Choroid plexus epithelial cell (primary cell): ENCODE data around the gene DGKI.
A peak's percentile ranks its signal among the peaks of the same experiment; 100 is the strongest.
"Not testable (repeated sequence)": the region's sequence is repeated elsewhere in the genome, so short reads cannot be mapped to it uniquely, and the experiment has no call there.

Experiments used
- DNase-seq: peaks from one replicate; pipeline ENCODE4 v3.0.0-alpha.2; 2010; ENCODE audit warnings: low read depth
- H3K4me3 ChIP-seq: 2 replicates; pipeline ENCODE4 v1.5.1; 2011; ENCODE audit warnings: low read depth, mild to moderate bottlenecking, control low read depth, low read length, moderate library complexity
- CTCF ChIP-seq: conservative IDR thresholded peaks from 2 replicates; pipeline ENCODE4 v1.5.1; 2011; ENCODE audit warnings: low read depth, mild to moderate bottlenecking, control low read depth, inconsistent platforms, low read length, moderate library complexity

Gene DGKI

GRCh38 chr7:137727413-137727812 lies 119.4 kb downstream of the DGKI start:
- no peak for TF ChIP-seq CTCF
- no peak for DNase-seq
- no peak overlapping the region for H3K4me3 ChIP-seq

GRCh38 chr7:137718355-137718754 lies 128.4 kb downstream of the DGKI start:
- H3K4me3 ChIP-seq, result no peak overlapping the region
- no peak for TF ChIP-seq CTCF
- no peak for DNase-seq

GRCh38 chr7:137717811-137718271 lies 128.9 kb downstream of the DGKI start:
- no peak for TF ChIP-seq CTCF
- no peak overlapping the region for H3K4me3 ChIP-seq
- peak; percentile 83 for DNase-seq

GRCh38 chr7:137717045-137717444 lies 129.7 kb downstream of the DGKI start:
- no peak for DNase-seq
- no peak for TF ChIP-seq CTCF

GRCh38 chr7:137716061-137716460 lies 130.7 kb downstream of the DGKI start:
- no peak overlapping the region for H3K4me3 ChIP-seq
- no peak for DNase-seq
- TF ChIP-seq CTCF, result no peak

More at GRCh38 chr7:137717045-137717444, 129.7 kb downstream of the DGKI start:
- H3K4me3 ChIP-seq, result no peak overlapping the region

- peak; percentile 13 for DNase-seq
- TF ChIP-seq CTCF, result no peak
- H3K4me3 ChIP-seq, result no peak overlapping the region
Observed at GRCh38 chr7:137715533-137715932, 131.2 kb downstream of the DGKI start.

- peak; percentile 13 for DNase-seq
- TF ChIP-seq CTCF, result no peak
- no peak overlapping the region for H3K4me3 ChIP-seq
Observed at GRCh38 chr7:137715121-137715520, 131.7 kb downstream of the DGKI start.

- H3K4me3 ChIP-seq, DNase-seq: not testable (repeated sequence)
Observed at GRCh38 chr7:137706330-137706729, 140.4 kb downstream of the DGKI start.
